T-helper 2 cell (primary cell): ENCODE measurements around the gene BCKDHA.

ENCODE experiments used
- DNase-seq, 5 experiments: peaks; one replicate each; pipeline versions ENCODE4 v3.0.0 to v3.0.0-alpha.2; 2012 to 2022
- total RNA-seq, 2 donors: gene quantifications; one replicate each; lab custom pipeline; 2026; lab: John Stamatoyannopoulos, UW

BCKDHA gene
- total RNA-seq: 0.81 to 1.6 reads per million in 2 donors

DNA sequence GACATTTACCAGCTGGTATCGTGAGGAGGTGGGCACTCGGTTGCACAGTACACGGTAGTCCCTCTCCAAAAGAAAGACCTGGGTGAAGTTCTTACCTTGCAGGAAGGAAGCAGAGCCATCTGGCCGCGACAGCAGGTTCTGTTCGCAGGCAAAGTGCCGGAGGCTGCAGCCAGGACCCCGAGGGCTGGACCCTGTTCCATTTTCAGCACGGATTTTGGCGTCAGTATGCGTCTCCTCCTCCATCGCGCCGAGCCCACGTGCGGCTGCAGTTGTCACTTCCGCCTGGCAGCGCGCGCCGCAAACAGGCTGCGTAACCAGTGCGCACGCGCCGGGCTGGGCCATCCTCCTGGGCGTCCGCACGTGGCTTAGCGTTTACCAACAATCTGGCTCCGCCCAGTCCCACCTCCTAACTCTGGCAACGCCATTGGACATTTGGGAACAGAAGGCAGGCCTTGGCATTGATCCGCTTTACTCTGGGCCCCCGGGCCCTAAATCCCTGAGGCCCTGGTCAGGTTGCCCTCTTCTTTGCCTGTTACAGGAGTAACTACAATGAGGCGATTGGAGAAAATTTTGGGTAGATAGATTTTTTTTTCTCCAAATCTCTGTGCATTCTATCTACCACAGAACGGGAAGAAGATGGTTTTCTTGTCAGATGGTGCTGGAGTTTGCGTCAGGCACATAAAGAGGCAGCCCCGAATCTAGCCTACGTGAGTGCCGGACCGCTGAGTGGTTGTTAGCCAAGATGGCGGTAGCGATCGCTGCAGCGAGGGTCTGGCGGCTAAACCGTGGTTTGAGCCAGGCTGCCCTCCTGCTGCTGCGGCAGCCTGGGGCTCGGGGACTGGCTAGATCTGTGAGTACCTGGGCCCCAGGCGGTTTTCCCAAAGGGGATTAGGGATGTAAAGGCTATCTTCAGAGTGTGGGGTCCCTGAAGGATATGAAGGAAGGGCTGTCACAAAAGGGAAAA lies at the start of gene BCKDHA, which contains the start of gene EXOSC5:
Gene BCKDHA (plus strand): TSS at position 733 of the 964 bp plus-strand sequence. CDS start 10 bp downstream, at position 743.
Gene EXOSC5 (minus strand): TSS at position 274 of the 964 bp plus-strand sequence. CDS start 31 bp downstream, at position 243.
- peak; percentile 98 to 100 (median 99) for DNase-seq

DNA sequence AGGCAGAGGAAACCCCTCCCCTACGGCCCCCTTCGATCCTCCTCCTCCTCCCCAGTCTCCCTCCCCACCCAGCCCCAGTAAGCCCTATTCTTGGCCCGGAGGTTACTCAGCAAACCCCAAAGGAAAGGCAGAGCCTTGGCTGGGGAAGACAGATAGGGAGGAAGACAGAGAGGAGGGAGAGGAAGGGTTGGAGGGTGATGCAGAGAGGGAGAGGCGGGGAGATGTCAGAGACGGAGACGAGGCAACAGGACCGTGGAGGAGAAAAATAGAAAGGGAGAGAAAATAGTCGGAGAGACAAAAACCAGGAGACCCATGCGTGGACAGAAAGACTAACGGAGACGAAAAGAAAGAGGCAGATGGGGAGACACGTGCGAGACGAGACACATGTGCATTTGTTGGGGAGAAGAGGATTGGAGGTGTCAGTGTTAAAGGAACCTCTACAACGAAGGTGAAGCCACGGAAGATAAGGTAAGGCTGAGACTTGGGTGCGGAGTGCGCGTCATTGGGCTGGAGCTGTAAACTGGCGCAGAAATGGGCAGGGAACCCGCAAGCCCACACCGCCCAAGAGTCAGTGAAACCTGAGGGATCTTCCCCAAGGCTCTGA lies 46.8 kb upstream of the BCKDHA start:
- no peak for DNase-seq

DNA sequence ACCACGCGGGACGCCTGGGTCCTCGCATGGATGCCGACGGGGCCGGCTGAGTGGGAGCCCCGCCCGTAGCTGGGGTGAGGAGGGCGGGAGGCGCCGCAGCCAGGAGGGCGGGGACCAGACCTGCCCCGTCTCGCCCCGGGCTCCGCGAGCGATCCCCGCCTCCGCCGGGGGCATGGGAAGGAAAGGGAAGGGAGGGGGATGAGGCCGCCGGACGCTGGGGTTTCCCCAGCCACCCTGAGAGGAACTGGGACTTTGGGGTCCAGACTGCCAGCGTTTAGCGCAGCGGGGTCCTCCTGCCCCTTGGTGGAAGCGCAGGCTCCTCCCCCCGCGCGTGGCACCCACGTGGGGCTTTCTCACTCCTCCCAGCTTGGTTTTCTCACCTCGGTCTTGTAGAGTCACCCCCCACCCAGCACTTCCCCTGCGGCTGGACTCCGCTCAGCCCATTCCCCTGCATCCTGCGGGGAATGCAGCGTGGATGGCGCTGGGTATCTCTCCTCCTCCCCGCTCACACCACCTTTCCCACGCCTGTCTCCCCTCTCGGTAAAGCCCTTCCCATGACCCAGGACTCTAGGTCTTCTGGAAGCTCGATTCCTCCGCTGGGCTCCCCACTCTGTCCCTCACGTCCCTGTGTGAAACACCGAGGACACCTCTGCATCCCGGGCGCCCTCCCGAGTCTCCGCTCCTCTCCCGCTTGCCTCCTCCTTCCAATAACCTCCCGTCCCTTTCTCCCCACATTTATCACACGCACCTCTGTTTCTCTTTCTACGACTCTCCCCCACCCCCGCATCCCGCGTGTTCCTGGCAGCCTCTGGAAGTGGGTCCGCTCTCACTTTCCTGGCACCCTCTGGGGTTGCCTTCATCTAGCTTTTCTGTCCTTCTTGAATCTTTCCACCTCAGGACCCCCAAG lies 46.0 kb upstream of the BCKDHA start:
- DNase-seq: peak; percentile 71 to 97 (median 80)

DNA sequence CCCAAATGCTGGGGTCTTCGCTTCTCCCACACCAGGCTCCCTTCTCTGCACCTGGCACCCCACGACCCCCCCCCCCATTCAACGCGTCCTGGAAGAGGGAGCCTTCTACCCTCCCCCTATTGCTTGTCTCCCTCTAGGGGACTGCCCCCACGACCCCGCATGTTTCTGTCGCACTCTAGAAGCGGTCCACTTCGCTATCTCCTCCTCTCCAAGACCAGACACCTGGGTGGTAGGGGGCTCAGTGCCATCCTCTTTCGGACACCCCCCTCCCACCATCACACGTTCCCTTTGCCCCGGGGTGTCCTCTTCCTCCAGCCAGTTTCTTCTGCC lies 45.4 kb upstream of the BCKDHA start:
- DNase-seq: no peak

DNA sequence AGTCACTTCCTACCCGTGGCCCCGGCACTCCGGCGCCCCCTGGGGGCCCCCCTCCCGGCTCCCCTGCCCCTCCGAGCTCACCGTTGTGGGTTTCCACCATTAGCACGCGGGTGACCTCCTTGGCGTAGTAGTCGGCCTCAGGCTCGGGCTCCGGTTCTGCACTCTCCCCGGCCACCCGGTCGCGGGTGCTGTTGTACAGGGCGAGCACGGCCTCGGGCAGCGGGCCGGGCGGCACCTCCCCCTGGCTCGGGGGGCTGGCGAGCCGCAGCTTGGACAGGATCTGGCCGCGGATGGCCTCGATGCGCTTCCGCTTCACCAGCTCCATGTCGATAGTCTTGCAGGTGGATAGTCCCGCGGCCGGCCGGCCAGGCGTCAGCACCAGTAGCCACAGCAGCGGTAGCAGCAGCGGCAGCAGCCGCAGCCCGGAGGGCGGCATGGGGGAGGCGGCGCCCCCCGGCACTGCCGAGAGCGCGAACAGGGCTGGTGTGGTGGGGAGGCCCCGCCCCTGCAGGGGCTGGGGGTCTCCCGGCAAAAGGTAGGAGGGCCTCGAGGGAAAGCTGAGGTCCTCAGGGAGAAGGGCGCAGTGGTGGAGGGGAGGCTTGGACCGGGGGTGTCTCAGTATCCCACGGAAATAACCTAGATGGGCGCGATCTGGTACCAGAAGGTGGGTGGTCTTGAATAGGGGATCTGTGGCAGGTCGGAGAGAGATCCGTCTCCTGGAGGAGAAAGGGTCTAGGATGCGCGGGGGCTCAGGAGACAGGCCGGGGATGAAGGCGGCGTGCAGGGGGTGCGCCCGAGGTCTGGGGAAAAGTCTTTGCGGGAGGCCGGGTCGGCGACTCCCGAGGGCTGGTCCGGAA lies 44.8 kb upstream of the BCKDHA start:
- peak; percentile 62 to 73 (median 71) for DNase-seq

DNA sequence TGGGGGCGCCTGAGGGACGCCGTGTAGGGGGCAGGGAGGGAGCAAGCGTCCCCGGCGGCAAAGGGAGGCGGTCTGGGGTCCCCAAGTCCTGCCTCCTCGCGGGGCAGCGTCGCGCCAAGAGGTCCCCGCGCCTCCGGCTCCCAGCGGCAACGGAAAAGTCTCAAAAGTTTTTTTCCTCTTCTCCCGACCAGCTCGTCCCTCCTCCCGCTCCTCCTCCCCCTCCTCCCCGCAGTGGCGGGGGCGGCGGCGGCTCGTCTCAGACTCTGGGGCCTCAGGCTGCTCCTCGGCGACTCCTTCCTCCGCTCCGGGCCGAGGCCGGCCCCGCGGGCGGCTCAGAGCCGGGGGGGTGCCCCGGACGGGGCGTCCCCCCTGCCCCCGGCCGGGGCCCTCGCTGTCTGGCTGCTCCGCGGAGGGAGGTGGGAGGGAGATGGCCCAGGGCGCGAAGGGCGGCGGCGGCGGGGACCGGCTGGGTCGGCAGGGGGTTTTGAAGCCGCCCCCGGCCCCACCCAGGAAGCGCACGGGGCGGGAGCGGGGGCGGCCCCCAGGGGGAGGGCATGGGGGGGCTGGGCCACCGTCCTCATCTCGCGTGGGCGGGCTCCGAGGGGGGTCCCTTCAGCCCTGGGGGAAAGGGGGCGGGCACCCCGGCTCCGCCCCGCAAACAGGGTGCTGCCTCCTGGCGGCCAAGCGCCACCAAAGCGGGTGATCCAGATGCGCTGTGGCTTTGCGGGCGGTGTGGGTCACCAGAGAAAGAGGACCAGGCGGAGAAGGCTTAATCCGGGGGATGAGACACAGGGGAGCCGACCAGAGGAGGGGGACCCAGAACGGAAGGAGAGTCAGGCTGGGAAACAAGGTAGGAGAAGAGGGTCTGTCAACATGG lies 43.9 kb upstream of the BCKDHA start, which contains the start of gene TGFB1:
Gene TGFB1 (minus strand): TSS at position 457 of the 877 bp plus-strand sequence. CDS start 878 bp downstream, outside the sequence.
- peak; percentile 82 to 95 (median 94) for DNase-seq

DNA sequence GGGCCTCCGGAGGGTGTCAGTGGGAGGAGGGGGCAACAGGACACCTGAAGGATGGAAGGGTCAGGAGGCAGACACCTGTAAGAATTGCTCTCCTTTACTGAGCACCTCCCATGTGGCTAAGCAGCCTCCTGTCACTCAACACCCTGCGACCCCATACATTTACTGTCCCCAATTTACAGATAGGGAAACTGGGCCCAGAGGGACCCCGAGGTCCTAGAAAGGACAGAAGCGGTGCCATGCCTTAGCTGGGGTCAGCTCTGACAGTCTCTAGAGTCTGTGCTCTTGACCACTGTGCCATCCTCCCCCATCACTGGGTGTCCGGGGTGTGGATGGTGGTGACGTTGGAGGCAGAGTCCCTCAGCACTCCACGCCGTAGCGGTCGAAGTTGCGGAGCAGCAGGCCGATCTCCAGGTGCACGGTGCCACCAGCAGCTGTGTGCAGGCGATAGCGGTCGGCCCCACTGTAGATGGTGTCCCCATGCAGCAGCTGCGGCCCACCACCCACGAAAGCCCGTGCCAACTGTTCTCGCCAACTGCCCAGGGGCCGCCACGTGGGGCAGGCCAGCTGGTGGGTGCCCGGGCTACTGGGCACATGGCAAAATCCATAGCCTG lies 43.2 kb upstream of the BCKDHA start:
- DNase-seq: no peak

DNA sequence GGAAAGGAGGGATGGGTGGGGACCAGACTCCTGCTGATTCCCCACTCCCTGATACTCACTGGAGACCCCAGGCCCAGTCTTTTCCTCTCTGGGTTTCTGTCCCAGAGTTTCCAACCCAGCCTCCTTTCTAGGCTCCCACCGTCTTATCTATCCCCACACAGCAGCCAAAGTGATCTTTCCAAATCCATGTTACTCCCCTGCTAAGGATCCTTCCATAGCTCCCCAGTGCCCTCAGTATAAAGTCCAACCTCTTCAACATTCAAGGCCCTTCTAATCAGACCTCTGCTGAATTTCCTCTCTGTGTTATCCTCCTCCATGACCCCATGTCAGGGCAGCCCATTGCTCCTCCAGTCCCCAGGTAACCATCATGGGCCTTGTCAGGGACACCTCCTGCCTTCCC lies 42.6 kb upstream of the BCKDHA start:
- no peak for DNase-seq

DNA sequence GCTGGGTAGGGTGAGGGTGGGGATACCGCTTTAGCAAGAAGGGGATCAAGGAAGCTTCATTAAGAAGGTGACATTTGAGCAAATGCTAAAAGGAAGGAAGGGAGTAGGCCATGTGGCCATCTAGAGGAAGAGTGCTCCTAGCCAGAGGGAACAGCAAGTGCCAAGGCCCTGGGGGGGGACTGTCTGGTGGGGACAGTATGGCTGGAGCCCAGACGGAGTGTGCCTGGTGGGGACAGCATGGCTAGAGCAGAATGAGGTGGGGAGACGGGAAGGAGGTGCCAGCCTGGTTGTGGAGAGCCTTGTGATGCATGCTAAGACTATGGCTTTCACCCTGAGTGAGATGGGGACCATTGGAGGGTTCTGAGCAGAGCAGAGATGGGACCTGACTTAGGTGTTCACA lies 41.8 kb upstream of the BCKDHA start:
- DNase-seq: no peak

DNA sequence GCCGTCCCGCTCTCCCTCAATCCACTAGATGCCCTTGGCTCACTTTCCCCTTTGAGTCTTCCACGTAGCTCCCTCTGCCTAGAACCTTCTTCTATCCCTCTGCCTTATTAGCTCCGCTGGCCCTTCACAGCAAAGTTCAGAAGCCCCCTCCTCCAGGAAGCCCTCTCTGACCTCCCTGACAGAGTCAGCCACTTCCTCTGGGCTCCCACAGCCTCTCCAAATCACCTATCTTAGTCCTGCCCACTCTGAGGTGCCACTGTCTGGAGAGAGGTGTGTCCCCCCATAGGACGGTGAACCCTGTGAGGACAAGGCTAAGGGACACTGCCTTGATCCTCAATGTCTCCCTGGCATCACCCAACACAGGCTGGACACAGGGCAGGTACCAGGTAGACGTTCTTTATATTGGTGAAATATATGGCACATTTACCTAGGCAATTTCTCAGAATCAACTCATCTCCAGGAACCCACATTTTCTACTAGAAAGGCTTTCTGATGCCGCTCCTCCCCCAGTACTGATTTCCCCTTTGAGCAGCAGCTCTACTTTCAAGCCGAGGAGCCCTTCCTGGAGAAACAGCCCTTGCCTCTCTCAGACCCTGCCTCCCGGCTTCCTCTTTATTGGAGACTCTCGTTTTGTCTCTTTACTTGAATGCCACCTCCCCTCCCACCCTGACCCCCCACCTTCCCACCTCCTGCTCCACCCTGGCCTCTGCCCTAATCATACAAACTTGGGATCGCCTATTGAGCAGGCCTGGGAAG lies 40.5 kb upstream of the BCKDHA start:
- peak in 1 of 5 experiments; percentile 52 for DNase-seq

DNA sequence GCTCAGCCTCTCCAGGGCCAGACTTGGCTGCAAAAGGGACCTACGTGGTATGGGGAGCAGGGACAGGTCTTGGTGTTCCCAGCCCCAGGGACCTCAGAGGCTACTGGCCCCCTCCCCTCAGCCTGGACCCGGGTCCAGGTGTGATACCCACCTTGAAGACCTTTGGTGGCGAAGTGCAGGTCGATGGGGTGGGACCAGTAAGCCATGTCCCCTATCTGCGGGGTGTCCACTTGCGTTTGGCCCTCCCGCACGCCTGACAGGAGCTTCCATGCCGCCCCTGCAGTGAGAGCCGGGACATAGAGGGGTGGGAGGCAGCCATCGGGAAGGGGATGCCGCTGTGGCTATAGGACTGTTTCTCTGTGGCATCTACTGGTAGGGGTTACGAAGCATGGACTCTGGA lies 39.9 kb upstream of the BCKDHA start:
- no peak for DNase-seq

DNA sequence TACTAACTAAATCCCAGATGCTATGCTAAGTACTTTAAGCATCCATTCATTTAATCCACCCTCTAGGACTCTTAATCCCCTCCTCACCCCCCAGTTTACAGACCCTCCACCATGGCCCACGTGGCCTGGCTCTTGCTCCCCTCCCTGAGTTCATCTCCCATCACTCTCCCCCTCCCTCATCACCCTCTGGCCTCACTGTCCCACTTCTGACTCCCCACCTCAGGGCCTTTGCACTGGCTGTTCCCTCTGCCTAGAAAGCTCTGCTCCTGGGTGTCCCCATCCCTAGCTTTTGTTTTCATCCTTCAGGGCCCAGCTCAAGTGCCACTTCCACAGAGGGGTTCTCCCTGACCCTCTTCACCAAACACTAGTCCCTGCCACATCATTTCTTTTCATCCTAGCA lies 37.9 kb upstream of the BCKDHA start:
- DNase-seq: no peak

DNA sequence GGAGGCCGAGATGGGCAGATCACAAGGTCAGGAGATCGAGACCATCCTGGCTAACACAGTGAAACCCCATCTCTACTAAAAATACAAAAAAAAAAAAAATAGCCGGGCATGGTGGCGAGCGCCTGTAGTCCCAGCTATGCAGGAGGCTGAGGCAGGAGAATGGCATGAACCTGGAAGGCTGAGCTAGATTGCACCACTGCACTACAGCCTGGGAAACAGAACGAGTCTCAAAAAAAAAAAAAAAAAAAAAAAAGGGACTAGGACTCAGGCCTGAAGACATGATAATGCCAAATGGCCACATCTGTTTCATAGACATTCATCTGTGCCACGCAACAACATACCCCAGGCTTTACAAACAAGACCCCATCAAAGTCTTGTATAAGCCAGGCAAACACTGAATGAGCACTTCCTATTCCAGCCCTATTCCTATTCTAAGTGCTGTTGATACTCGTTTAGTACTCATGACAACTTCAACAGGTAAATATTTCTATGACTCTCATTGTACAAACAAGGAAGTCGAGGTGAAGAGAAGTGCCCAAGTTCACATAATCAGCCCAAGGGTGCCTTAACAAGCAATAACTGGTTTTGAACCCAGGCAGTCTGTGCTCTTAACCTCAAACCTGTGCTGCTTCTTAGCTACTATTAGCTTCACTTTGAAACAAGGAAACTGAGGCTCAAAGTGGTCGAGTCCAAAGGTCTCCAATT lies 35.3 kb upstream of the BCKDHA start:
- DNase-seq: no peak

DNA sequence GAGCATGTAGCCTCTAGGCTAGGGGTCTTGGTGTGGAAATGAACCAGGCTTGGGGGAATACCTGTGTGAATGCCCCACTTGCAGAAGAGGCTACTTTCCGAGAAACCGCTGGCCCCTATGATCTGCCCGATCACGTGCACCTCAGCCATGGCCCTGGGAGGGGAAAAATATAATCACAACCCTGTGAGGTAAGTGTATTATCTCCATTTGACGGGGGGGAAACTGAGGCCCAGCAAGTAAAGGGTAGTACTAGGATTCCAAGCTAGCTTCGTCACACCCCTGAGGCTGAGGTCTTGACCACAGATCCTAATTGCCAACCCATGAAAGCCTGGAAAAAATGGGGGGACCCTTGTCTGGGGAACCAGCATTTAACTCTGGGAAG lies 34.3 kb upstream of the BCKDHA start:
- no peak for DNase-seq

DNA sequence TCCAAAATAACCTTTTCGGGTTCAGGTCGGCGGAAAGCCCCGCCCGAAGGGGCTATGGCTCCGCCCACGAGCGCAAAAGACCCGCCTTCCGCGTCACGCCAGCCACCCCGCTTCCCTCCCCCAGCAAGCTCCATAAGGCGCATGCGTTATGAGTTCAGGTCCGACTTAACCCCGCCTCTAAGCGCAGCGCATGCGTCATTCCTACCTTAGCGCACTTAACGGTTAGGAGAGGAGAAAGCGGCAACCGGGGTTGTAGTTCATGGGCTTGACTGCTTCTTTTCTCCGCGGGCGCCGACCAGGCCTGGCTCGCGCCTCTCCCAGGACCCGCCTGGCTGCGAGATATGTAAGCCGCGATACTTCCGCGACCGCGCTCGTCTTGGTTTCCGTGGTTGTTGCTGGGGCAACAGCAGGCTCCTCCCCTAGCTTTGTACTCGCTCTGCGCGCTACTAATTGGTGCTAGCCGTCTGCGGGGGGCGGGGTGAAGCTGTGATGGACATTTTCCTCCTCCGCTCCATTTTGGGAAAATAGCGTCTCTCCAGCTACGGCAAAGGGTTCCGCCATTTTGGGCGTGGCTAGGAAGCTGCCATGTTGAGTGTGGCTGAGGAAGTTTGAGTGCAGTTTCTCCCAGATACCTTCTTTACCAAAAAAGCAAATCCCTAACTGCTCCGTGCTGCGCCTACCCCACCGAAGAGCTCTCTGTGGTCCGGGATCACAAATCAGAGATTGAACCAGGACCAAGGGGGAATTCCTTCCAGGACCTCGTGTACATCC lies 33.7 kb upstream of the BCKDHA start, which contains the start of gene B9D2:
Gene B9D2 (minus strand): TSS at position 397 of the 771 bp plus-strand sequence. CDS start 630 bp downstream, outside the sequence.
- DNase-seq: peak; percentile 91 to 99 (median 98)

DNA sequence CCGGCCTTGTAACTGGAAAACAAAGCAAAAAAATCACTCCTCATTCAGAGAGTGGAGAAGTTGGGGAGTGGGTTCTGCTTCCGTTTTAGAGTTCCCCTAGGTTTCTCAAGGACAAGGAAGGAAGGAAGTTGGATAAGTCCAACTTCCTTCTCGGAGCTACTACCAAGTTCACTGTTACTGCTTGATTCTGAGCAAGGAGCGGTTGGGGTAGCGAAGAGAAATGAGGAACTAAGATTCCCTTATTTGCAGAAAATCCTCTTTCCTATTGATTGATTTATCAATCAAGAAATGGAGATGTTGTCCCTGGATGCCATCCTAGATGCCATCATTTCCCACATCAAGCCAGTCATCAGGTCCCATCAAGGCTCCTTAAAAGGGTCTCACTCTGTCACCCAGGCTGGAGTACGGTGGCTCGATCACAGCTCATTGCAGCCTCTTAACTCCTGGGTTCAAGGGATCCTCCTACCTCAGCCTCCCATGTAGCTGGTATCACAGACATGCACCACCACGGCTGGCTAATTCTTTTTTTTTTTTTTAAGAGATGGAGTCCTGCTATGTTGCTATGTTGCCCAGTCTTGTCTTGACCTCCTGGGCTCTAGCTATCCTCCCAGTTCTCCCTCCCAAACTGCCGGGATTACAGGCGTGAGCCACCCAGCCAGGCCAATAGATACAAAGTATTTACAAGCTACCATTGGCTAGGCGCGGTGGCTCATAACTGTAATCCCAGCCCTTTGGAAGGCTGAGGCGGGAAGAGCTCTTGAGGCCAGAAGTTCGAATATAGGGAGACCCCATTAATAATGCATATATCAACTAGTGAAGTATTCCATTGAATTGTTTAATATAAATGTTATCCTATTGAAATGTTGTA lies 32.9 kb upstream of the BCKDHA start:
- DNase-seq: no peak

DNA sequence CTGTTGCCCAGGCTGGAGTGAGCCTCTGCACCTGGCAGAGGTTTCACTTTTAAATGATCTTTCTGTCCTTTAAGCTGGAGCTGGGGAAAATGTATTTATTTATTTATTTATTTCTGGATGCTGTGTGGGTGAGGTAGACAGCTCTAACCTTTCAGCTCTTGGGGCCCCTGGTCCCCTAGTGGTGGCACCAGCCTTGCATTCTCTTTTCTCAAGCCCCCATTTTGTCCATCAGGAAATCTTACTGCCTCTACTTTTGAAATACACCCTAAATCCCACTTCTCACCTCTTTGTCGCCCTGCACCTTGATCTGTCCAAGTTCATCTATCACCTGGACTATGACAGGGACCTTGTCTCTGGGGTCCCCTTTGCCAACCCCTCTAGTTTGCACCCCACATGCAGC lies 31.5 kb upstream of the BCKDHA start:
- DNase-seq: peak in 1 of 5 experiments; percentile 50
